ENCODE measurements around the gene RAB11FIP4.

The RAB11FIP4 gene

GRCh38 chr17:31491376-31492131 is 100.1 kb downstream of the RAB11FIP4 start:
- no peak for TF ChIP-seq CTCF (IDR thresholded peaks at IDR 0.05)
- Histone ChIP-seq H3K27ac (no peak overlapping the region), H3K4me3 (no peak overlapping the region)
- no peak for DNase-seq (ENCODE audit: low spot score)

GRCh38 chr17:31492206-31492605 is 100.7 kb downstream of the RAB11FIP4 start:
- Histone ChIP-seq H3K4me3 (no peak overlapping the region), H3K27ac (no peak overlapping the region)
- TF ChIP-seq CTCF (IDR thresholded peaks at IDR 0.05): no peak
- no peak for DNase-seq (ENCODE audit: low spot score)

GRCh38 chr17:31492880-31493655 is 101.6 kb downstream of the RAB11FIP4 start:
- Histone ChIP-seq H3K27ac (no peak overlapping the region), H3K4me3 (no peak overlapping the region)
- TF ChIP-seq CTCF (IDR thresholded peaks at IDR 0.05): no peak
- no peak for DNase-seq (ENCODE audit: low spot score)

GRCh38 chr17:31493656-31494155 is 102.2 kb downstream of the RAB11FIP4 start:
- H3K4me3 ChIP-seq: no peak overlapping the region
- DNase-seq (ENCODE audit: low spot score): no peak
- no peak overlapping the region for H3K27ac ChIP-seq
- no peak for TF ChIP-seq CTCF (IDR thresholded peaks at IDR 0.05)

GRCh38 chr17:31494259-31495021 is 103.0 kb downstream of the RAB11FIP4 start:
- Histone ChIP-seq H3K27ac (no peak overlapping the region), H3K4me3 (no peak overlapping the region)
- TF ChIP-seq CTCF (IDR thresholded peaks at IDR 0.05): no peak
- no peak for DNase-seq (ENCODE audit: low spot score)

- Histone ChIP-seq H3K4me3 (no peak overlapping the region), H3K27ac (no peak overlapping the region)
- TF ChIP-seq CTCF (IDR thresholded peaks at IDR 0.05): no peak
- DNase-seq (ENCODE audit: low spot score): no peak
Observed at GRCh38 chr17:31495022-31495885, 103.8 kb downstream of the RAB11FIP4 start.

Data from coronary artery (tissue), 2 donors.